ENCODE measurements around the gene TARP.

DNA sequence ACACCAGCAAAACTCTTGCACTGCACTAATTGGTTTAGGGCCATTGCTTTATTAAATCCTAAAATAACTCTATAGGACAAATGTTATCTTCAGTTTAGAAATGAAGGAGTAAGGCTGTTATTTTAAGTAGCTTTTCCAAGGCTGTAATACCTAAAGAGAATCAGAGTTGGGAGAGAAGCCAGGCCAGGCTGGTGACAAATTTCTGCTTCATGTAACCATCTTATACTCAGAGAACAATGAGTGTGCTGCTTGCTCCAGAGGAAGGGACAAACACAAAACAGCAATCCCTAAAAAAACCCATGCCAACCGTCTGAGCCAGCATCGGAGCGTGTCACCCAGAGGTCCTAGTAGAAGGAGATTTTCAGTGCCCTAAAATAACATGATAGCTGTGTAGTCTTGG is 49.7 kb upstream of the TARP start:
- no peak for TF ChIP-seq POLR2A (IDR thresholded peaks at IDR 0.05)
- TF ChIP-seq, protein P1, sequence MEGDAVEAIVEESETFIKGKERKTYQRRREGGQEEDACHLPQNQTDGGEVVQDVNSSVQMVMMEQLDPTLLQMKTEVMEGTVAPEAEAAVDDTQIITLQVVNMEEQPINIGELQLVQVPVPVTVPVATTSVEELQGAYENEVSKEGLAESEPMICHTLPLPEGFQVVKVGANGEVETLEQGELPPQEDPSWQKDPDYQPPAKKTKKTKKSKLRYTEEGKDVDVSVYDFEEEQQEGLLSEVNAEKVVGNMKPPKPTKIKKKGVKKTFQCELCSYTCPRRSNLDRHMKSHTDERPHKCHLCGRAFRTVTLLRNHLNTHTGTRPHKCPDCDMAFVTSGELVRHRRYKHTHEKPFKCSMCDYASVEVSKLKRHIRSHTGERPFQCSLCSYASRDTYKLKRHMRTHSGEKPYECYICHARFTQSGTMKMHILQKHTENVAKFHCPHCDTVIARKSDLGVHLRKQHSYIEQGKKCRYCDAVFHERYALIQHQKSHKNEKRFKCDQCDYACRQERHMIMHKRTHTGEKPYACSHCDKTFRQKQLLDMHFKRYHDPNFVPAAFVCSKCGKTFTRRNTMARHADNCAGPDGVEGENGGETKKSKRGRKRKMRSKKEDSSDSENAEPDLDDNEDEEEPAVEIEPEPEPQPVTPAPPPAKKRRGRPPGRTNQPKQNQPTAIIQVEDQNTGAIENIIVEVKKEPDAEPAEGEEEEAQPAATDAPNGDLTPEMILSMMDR (IDR thresholded peaks at IDR 0.05), result no peak
